ENCODE data around the gene RASL10B. TPM values are rescaled to one million over a fixed set of nuclear protein-coding genes. Genes with fewer than 3 reads are reported as not detected.
"Not testable (repeated sequence)": the region's sequence is repeated elsewhere in the genome, so short reads cannot be mapped to it uniquely, and the experiment has no call there.

The RASL10B gene
- total RNA-seq, 2 experiments from 2014 or later: not detected

DNA sequence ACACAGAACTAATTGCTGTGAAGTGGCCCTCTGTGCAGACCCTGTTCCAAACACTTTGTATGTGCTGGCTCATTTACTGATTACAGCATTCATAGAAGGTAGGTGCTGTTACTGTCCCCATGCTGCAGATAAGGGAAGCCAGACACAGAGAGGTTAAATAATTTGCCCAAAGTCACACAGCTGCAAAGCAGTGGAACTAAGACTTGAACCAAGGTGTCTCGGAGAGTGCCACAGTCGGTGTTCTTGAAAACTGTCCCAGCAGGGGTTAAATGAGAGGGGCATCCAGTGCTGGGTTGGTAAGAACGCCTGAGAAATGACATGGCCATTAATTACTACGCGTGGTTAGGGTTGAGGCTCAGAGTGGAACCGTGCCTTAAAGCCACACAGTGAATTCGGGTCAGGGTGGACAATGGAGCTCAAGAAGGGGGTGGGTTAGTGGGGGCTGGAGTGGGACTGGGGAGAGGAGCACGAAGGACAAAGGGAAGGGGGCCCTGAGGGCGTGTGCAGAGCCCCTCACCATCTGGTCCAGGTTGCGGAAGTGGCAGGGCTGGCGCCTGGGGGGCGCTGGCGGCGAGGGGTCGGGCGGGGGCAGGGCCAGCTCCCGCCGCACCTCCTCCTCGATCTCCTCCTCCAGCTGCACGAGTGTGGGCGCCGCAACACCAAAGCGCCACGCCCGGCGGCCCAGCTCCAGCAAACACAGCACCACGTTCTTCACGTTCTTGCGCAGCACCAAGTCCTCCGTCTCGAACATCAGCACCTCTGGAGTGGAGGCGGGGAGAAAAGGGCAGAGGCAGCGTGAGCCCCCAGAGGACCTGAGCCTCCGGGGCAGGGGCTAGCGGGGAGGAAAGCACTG lies 18.3 kb downstream of the RASL10B start:
- H3K4me2 ChIP-seq (ENCODE audit: low read length): no peak overlapping the region
- TF ChIP-seq, protein P1, sequence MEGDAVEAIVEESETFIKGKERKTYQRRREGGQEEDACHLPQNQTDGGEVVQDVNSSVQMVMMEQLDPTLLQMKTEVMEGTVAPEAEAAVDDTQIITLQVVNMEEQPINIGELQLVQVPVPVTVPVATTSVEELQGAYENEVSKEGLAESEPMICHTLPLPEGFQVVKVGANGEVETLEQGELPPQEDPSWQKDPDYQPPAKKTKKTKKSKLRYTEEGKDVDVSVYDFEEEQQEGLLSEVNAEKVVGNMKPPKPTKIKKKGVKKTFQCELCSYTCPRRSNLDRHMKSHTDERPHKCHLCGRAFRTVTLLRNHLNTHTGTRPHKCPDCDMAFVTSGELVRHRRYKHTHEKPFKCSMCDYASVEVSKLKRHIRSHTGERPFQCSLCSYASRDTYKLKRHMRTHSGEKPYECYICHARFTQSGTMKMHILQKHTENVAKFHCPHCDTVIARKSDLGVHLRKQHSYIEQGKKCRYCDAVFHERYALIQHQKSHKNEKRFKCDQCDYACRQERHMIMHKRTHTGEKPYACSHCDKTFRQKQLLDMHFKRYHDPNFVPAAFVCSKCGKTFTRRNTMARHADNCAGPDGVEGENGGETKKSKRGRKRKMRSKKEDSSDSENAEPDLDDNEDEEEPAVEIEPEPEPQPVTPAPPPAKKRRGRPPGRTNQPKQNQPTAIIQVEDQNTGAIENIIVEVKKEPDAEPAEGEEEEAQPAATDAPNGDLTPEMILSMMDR (conservative IDR thresholded peaks at IDR 0.05; ENCODE audit: low read length): no peak
- no peak for TF ChIP-seq EZH2phosphoT487 (IDR thresholded peaks at IDR 0.05; ENCODE audit: borderline replicate concordance, low read depth, low read length)
- no peak overlapping the region for H3K27ac ChIP-seq (ENCODE audit: low read depth, low read length, poor library complexity, severe bottlenecking)
- H3K79me2 ChIP-seq (ENCODE audit: insufficient read depth, low read depth, low read length): no peaks in the 10 kb centered on the region
- no peaks in the 10 kb centered on the region for H3K36me3 ChIP-seq (ENCODE audit: insufficient read depth, low read length)
- H2AFZ ChIP-seq (ENCODE audit: low read length): no peak overlapping the region
- no peaks in the 10 kb centered on the region for H3K9me2 ChIP-seq (ENCODE audit: insufficient read depth, low read length)
- CTCF ChIA-PET (ENCODE audit: unreplicated experiment): interaction anchor here (0.6 kb wide), 1 partner anchor 887 kb away, joined by 4 read pairs; no protein-coding TSS in a partner anchor
- no peak overlapping the region for H3K4me3 ChIP-seq (ENCODE audit: low read depth, low read length, poor library complexity, severe bottlenecking)
- no peaks in the 10 kb centered on the region for H3K4me1 ChIP-seq (ENCODE audit: insufficient read depth, low read length, poor library complexity, severe bottlenecking)
- intact Hi-C loops (cut with micrococcal nuclease; ENCODE audit: unreplicated experiment): loop anchor here (5.0 kb wide), 1 partner anchor 207 kb away; no protein-coding TSS in a partner anchor
- POLR2A ChIA-PET: no interaction called here
- no TSS peak for BruUV-seq (replicated peaks)
- H3K9me3 ChIP-seq (ENCODE audit: low read length): no peaks in the 10 kb centered on the region
- DNase-seq (ENCODE audit: low spot score): no peak
- no peaks in the 10 kb centered on the region for H4K20me1 ChIP-seq (ENCODE audit: insufficient read depth, low read length)

DNA sequence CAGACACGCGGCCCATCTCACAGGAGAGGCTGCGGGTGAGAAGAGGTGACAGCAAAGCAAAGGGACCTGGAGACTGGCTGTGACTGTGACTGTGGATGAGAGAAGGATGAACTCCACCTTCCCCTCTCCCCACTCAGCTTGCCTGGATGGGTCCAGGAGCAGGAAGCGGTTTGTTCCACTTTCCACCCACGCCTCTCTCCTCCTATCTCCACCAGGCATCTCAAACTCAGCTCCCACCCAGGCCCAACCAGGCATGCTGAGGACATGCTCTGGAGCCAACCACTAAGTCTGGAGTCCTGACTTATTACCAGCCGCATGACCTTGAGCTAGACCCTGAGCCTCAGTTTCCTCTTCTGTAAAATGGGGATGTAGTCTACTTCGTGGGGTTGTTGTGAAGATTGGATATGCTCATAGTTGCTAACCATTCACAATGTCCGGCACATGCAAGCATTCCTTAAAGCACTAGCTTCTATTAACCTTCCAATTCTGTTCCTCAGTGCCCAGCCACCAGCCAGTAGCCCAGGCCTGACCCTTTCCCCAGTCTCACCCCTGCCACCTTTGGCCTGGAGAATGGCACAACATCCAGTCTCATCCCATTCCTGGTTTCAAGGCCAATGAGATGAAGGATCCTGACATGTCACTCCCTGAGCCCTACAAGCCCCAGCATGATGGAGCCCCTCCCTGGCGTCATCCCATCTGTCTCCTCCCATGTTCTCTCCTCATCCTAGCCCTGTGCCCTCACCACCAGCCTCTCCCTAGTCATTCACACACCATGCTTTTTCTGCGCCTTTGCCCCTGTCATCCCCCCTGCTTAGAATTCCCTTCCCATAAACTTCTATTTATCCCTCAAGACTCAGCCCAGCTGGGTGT lies 19.3 kb downstream of the RASL10B start:
- Histone ChIP-seq H3K79me2 (ENCODE audit: insufficient read depth, low read depth, low read length) (no peaks in the 10 kb centered on the region), H2AFZ (ENCODE audit: low read length) (no peak overlapping the region), H3K4me1 (ENCODE audit: insufficient read depth, low read length, poor library complexity, severe bottlenecking) (no peaks in the 10 kb centered on the region), H3K9me3 (ENCODE audit: low read length) (no peaks in the 10 kb centered on the region), H3K9me2 (ENCODE audit: insufficient read depth, low read length) (no peaks in the 10 kb centered on the region), H4K20me1 (ENCODE audit: insufficient read depth, low read length) (no peaks in the 10 kb centered on the region), H3K36me3 (ENCODE audit: insufficient read depth, low read length) (no peaks in the 10 kb centered on the region), H3K27ac (ENCODE audit: low read depth, low read length, poor library complexity, severe bottlenecking) (no peak overlapping the region), H3K4me2 (ENCODE audit: low read length) (no peak overlapping the region), H3K4me3 (ENCODE audit: low read depth, low read length, poor library complexity, severe bottlenecking) (no peak overlapping the region)
- TF ChIP-seq, protein P1 (conservative IDR thresholded peaks at IDR 0.05; ENCODE audit: low read length): no peak
- no peak for TF ChIP-seq EZH2phosphoT487 (IDR thresholded peaks at IDR 0.05; ENCODE audit: borderline replicate concordance, low read depth, low read length)
- ChIA-PET POLR2A (no interaction called here), CTCF (ENCODE audit: unreplicated experiment) (no interaction called here)
- intact Hi-C loops (cut with micrococcal nuclease; ENCODE audit: unreplicated experiment): no loop called here
- no peak for DNase-seq (ENCODE audit: low spot score)
- no TSS peak for BruUV-seq (replicated peaks)

DNA sequence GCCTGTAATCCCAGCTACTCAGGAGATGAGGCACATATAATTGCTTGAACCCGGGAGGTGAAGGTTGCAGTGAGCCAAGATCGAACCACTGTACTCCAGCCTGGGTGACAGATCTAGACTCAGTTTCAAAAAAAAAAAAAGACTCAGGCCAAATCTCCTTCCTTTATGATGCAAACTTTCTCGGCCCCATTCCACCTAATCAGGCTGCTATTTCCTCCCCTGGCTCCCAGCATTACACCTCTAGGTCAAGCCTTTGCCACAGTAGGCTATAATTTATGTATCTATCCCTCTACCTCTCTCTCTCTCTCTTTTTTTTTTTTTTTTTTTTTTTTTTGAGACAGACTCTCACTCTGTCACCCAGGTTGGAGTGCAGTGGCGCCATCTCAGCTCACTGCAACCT lies 20.1 kb downstream of the RASL10B start:
- H3K4me2 ChIP-seq (ENCODE audit: low read length); H4K20me1 ChIP-seq (ENCODE audit: insufficient read depth, low read length); H3K9me3 ChIP-seq (ENCODE audit: low read length); H3K9me2 ChIP-seq (ENCODE audit: insufficient read depth, low read length); DNase-seq (ENCODE audit: low spot score); H3K4me1 ChIP-seq (ENCODE audit: insufficient read depth, low read length, poor library complexity, severe bottlenecking); BruUV-seq (replicated peaks); H3K4me3 ChIP-seq (ENCODE audit: low read depth, low read length, poor library complexity, severe bottlenecking); intact Hi-C loops (cut with micrococcal nuclease; ENCODE audit: unreplicated experiment); H2AFZ ChIP-seq (ENCODE audit: low read length); H3K36me3 ChIP-seq (ENCODE audit: insufficient read depth, low read length); H3K27ac ChIP-seq (ENCODE audit: low read depth, low read length, poor library complexity, severe bottlenecking); CTCF ChIA-PET (ENCODE audit: unreplicated experiment); H3K79me2 ChIP-seq (ENCODE audit: insufficient read depth, low read depth, low read length): not testable (repeated sequence)
- POLR2A ChIA-PET: interaction anchor here (0.7 kb wide), 1 partner anchor 68 kb away, joined by 3 read pairs; no protein-coding TSS in a partner anchor

All from OCI-LY7 (cell line).